ENCODE results near the gene AMIGO2. TPM values are rescaled to one million over a fixed set of nuclear protein-coding genes. Genes with fewer than 3 reads are reported as not detected.

AMIGO2 gene
- total RNA-seq, 1 experiment from 2014 or later: 8.6 TPM

GRCh38 chr12:47082796-47083621 is 3.2 kb upstream of the AMIGO2 start:
- no CpG with 5 or more reads among the region's 7 CpGs for WGBS (ENCODE audit: extremely low coverage, insufficient read length, low lambda C conversion rate)
- Mint-ChIP-seq H3K27me3 (ENCODE audit: low read depth) (peaks cover 14% of the 10 kb centered on the region), H3K27ac (no peak overlapping the region)

More at GRCh38 chr12:47082796-47083621, 3.2 kb upstream of the AMIGO2 start:
- H3K18ac ChIP-seq (ENCODE audit: insufficient read length, low read depth, low read length): no peak overlapping the region
- no peak overlapping the region for H2BK12ac ChIP-seq (ENCODE audit: insufficient read length, low read depth, low read length)
- no peak overlapping the region for H4K5ac ChIP-seq (ENCODE audit: insufficient read length, low read depth, low read length)
- no peak overlapping the region for H3T11ph ChIP-seq (ENCODE audit: low read length)
- Mint-ChIP-seq H3K36me3 (ENCODE audit: insufficient read depth in 1 of 3, low read depth in 3 of 3) (no peaks in the 10 kb centered on the region; a peak in 1 of 7 replicates), H3K4me1 (peaks cover 35 to 70% of the 10 kb centered on the region in 2 experiments), H3K4me3 (no peak overlapping the region), H3K9me3 (no peaks in the 10 kb centered on the region)
- no peak overlapping the region for H2BK20ac ChIP-seq (ENCODE audit: low read depth, low read length, poor library complexity, severe bottlenecking)
- no peak overlapping the region for H3K23ac ChIP-seq (ENCODE audit: insufficient read length, low read depth, low read length)
- no peak overlapping the region for H2AK5ac ChIP-seq (ENCODE audit: insufficient read length, low read length)
- no peak overlapping the region for H4K8ac ChIP-seq (replicated peaks; ENCODE audit: insufficient read length, low read depth, low read length)
- H3K79me1 ChIP-seq (ENCODE audit: insufficient read depth, low read depth, low read length, poor library complexity, severe bottlenecking): no peaks in the 10 kb centered on the region
- H2AFZ ChIP-seq (ENCODE audit: low read length): no peak overlapping the region
- H2BK15ac ChIP-seq (ENCODE audit: low read depth, low read length): no peak overlapping the region
- no peak overlapping the region for H2BK120ac ChIP-seq (ENCODE audit: low read depth, low read length, poor library complexity, severe bottlenecking)
- H3K4me2 ChIP-seq (ENCODE audit: insufficient read depth, insufficient read length, low read length): no peak overlapping the region
- no peak for TF ChIP-seq CTCF (conservative IDR thresholded peaks at IDR 0.05)
- H3K56ac ChIP-seq (ENCODE audit: insufficient read length, low read depth, low read length): no peak overlapping the region
- no peaks in the 10 kb centered on the region; the same call in 1 of the 2 replicates for H3K4me1 ChIP-seq (ENCODE audit: insufficient read depth, low read length)
- no peak overlapping the region for H3K27ac ChIP-seq (ENCODE audit: insufficient read length, low read depth, low read length)
- DNase-seq: no peak
- H4K20me1 ChIP-seq (ENCODE audit: control insufficient read depth, insufficient read depth, insufficient read length): no peaks in the 10 kb centered on the region
- no peak overlapping the region for H3K14ac ChIP-seq (ENCODE audit: insufficient read depth, low read length)
- H3K9me3 ChIP-seq (ENCODE audit: control insufficient read depth, low read depth, low read length): no peaks in the 10 kb centered on the region
- no peaks in the 10 kb centered on the region for H3K79me2 ChIP-seq (ENCODE audit: insufficient read depth, low read length)
- peaks cover 13% of the 10 kb centered on the region for H3K23me2 ChIP-seq (ENCODE audit: insufficient read length, low read depth, low read length, poor library complexity, severe bottlenecking)
- H3K4ac ChIP-seq (ENCODE audit: low read depth, low read length): no peak overlapping the region
- H2BK5ac ChIP-seq (ENCODE audit: insufficient read length, low read length): no peak overlapping the region
- H3K27me3 ChIP-seq (ENCODE audit: insufficient read depth, low read length): peaks cover 1% of the 10 kb centered on the region; the same call in 1 of the 2 replicates
- H3K9ac ChIP-seq (ENCODE audit: extremely low read depth, insufficient read length, low read length): no peak overlapping the region
- no peak overlapping the region for H4K91ac ChIP-seq (ENCODE audit: insufficient read length, low read depth, low read length)
